ENCODE results near the gene HTR1B. TPM values are rescaled to one million over a fixed set of nuclear protein-coding genes. Genes with fewer than 3 reads are reported as not detected.

HTR1B gene
- total and polyA plus RNA-seq, 10 of the 15 experiments (the other 5 are each of a cell fraction or from before 2014, with no cell fraction given) = 0.98 TPM; not detected in 9

DNA sequence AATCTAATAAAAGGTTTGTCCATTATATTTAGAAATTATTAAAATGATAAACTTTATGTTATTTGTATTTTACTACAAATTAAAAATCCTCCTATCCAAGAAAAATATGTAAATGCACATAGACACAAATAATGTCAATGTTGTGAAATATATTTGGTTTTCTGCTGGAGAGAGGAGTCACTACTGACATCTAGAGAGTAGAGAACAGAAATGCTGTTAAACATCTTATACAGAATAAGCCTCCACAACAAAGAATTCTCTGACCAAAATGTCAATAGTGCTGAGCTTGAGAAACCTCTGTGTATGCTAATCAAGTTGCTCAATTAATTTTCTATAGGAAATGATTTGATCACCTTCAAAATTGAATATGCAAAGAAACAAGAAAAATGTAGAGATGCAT, 12.4 kb downstream of the HTR1B start (continued):
- TF ChIP-seq, protein P1, sequence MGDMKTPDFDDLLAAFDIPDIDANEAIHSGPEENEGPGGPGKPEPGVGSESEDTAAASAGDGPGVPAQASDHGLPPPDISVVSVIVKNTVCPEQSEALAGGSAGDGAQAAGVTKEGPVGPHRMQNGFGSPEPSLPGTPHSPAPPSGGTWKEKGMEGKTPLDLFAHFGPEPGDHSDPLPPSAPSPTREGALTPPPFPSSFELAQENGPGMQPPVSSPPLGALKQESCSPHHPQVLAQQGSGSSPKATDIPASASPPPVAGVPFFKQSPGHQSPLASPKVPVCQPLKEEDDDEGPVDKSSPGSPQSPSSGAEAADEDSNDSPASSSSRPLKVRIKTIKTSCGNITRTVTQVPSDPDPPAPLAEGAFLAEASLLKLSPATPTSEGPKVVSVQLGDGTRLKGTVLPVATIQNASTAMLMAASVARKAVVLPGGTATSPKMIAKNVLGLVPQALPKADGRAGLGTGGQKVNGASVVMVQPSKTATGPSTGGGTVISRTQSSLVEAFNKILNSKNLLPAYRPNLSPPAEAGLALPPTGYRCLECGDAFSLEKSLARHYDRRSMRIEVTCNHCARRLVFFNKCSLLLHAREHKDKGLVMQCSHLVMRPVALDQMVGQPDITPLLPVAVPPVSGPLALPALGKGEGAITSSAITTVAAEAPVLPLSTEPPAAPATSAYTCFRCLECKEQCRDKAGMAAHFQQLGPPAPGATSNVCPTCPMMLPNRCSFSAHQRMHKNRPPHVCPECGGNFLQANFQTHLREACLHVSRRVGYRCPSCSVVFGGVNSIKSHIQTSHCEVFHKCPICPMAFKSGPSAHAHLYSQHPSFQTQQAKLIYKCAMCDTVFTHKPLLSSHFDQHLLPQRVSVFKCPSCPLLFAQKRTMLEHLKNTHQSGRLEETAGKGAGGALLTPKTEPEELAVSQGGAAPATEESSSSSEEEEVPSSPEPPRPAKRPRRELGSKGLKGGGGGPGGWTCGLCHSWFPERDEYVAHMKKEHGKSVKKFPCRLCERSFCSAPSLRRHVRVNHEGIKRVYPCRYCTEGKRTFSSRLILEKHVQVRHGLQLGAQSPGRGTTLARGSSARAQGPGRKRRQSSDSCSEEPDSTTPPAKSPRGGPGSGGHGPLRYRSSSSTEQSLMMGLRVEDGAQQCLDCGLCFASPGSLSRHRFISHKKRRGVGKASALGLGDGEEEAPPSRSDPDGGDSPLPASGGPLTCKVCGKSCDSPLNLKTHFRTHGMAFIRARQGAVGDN (IDR thresholded peaks at IDR 0.05) = no peak
- TF ChIP-seq, protein P2, sequence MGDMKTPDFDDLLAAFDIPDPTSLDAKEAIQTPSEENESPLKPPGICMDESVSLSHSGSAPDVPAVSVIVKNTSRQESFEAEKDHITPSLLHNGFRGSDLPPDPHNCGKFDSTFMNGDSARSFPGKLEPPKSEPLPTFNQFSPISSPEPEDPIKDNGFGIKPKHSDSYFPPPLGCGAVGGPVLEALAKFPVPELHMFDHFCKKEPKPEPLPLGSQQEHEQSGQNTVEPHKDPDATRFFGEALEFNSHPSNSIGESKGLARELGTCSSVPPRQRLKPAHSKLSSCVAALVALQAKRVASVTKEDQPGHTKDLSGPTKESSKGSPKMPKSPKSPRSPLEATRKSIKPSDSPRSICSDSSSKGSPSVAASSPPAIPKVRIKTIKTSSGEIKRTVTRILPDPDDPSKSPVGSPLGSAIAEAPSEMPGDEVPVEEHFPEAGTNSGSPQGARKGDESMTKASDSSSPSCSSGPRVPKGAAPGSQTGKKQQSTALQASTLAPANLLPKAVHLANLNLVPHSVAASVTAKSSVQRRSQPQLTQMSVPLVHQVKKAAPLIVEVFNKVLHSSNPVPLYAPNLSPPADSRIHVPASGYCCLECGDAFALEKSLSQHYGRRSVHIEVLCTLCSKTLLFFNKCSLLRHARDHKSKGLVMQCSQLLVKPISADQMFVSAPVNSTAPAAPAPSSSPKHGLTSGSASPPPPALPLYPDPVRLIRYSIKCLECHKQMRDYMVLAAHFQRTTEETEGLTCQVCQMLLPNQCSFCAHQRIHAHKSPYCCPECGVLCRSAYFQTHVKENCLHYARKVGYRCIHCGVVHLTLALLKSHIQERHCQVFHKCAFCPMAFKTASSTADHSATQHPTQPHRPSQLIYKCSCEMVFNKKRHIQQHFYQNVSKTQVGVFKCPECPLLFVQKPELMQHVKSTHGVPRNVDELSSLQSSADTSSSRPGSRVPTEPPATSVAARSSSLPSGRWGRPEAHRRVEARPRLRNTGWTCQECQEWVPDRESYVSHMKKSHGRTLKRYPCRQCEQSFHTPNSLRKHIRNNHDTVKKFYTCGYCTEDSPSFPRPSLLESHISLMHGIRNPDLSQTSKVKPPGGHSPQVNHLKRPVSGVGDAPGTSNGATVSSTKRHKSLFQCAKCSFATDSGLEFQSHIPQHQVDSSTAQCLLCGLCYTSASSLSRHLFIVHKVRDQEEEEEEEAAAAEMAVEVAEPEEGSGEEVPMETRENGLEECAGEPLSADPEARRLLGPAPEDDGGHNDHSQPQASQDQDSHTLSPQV (IDR thresholded peaks at IDR 0.05) = no peak
- no peak for TF ChIP-seq RCOR1 (conservative IDR thresholded peaks at IDR 0.05; ENCODE audit: low read depth, low read length)

DNA sequence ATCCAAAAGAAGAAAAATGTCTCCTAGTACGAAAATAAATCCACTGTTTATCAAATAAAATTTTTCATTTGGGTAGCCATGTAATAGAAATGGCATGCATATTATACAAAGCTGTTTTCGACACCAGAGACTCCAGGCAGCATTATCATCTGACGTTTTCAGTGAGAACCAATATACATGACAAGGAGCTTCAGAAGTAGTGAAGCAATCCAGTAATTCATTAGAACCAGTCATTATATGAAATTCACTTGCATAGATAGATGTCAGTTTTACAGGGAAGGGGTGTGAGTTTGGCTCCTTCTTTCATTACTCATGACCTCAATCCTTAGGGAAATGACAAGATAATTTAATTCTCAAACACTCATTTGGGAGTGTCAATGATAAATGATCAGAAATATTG, 14.7 kb downstream of the HTR1B start:
- Histone ChIP-seq H2AFZ (ENCODE audit: control insufficient read depth, low read depth, low read length) (no peak overlapping the region), H3K27ac (ENCODE audit: control insufficient read depth, insufficient read depth) (no peak overlapping the region), H3K4me1 (ENCODE audit: control insufficient read depth, insufficient read depth, low read length) (no peaks in the 10 kb centered on the region), H4K20me1 (ENCODE audit: control insufficient read depth, insufficient read depth) (no peaks in the 10 kb centered on the region), H3K4me3 (no peak overlapping the region), H3K4me2 (ENCODE audit: control insufficient read depth, insufficient read depth) (no peak overlapping the region), H3K79me2 (ENCODE audit: control insufficient read depth, insufficient read depth, low read length) (no peaks in the 10 kb centered on the region), H3K27me3 (replicated peaks in 1 of 2; ENCODE audit: control insufficient read depth in 2 of 2, insufficient read depth in 2 of 2, low read length in 1 of 2) (no peaks in the 10 kb centered on the region), H3K36me3 (ENCODE audit: control insufficient read depth in 2 of 2, insufficient read depth in 2 of 2, low read length in 1 of 2) (no peaks in the 10 kb centered on the region), H3K9me3 (replicated peaks; ENCODE audit: control insufficient read depth, insufficient read depth, low read length) (no peaks in the 10 kb centered on the region), H3K9ac (ENCODE audit: control insufficient read depth, insufficient read depth, low read length) (no peak overlapping the region)
- FAIRE-seq = no peak
- 2% methylated on average over 3 of the region's 3 CpGs for WGBS (ENCODE audit: insufficient coverage, insufficient replicate concordance, low lambda C conversion rate, missing lambda C conversion rate)
- in situ Hi-C loops (cut with MboI) = no loop called here
- ChIA-PET SMC1A (ENCODE audit: uncharacterized antibody, unreplicated experiment) (interaction anchor here (0.7 to 1.3 kb wide), 4 partner anchors 14 to 34 kb away, joined by 3 read pairs; no protein-coding TSS in a partner anchor), CTCF (interaction anchor here (1.9 to 2.2 kb wide), 3 partner anchors 9 to 275 kb away, joined by 5 to 7 read pairs (median 7); no protein-coding TSS in a partner anchor), POLR2A (no interaction called here), RAD21 (ENCODE audit: unreplicated experiment) (interaction anchor here (1.0 to 1.4 kb wide), 2 partner anchors 9 to 109 kb away, joined by 3 to 4 read pairs; no protein-coding TSS in a partner anchor)
- ATAC-seq = no peak
- intact Hi-C loops (cut with micrococcal nuclease; ENCODE audit: unreplicated experiment) = no loop called here
- no TSS peak for BruUV-seq (replicated peaks)
- TF ChIP-seq NR2C1 (IDR thresholded peaks at IDR 0.05) = no peak
- TF ChIP-seq POLR2AphosphoS2 (IDR thresholded peaks at IDR 0.05; ENCODE audit: low read depth, low read length) = no peak
- TF ChIP-seq, protein P3, sequence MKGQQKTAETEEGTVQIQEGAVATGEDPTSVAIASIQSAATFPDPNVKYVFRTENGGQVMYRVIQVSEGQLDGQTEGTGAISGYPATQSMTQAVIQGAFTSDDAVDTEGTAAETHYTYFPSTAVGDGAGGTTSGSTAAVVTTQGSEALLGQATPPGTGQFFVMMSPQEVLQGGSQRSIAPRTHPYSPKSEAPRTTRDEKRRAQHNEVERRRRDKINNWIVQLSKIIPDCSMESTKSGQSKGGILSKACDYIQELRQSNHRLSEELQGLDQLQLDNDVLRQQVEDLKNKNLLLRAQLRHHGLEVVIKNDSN (IDR thresholded peaks at IDR 0.05; ENCODE audit: borderline replicate concordance, extremely low read length, insufficient read depth, low read depth, low read length) = no peak
- TF ChIP-seq SRF (IDR thresholded peaks at IDR 0.05; ENCODE audit: low read depth in 2 of 2, low read length in 2 of 2) = no peak
- TF ChIP-seq EP300 (IDR thresholded peaks at IDR 0.05; ENCODE audit: borderline replicate concordance in 1 of 2, control insufficient read depth in 1 of 2, low read depth in 2 of 2, low read length in 2 of 2) = no peak
- no peak for DNase-seq (ENCODE audit: low read depth, low spot score)
